Neural cell (in vitro differentiated cells): Measurements from ENCODE around the gene KIAA1191.

Experiments
- EP300 ChIP-seq: fragments of 450-650 bp; conservative IDR thresholded peaks from 2 replicates; pipeline ENCODE4 v1.6.1; 2014; ENCODE audit warnings: antibody characterized with exemption, mild to moderate bottlenecking, moderate library complexity; ENCODE audit not compliant: poor library complexity, severe bottlenecking
- EZH2 ChIP-seq: fragments of 200-600, 300-800 bp; shearing (Covaris generic), sonication (generic); IDR thresholded peaks from 2 replicates; pipeline ENCODE4 v1.6.1; 2014; ENCODE audit warnings: antibody characterized with exemption, low read length, borderline replicate concordance, mild to moderate bottlenecking; ENCODE audit not compliant: insufficient read depth, poor library complexity, severe bottlenecking
- POLR2AphosphoS5 ChIP-seq: IDR thresholded peaks from 2 replicates; pipeline ENCODE4 v1.6.1; 2012
- RAD21 ChIP-seq: fragments of 450-650 bp; conservative IDR thresholded peaks from 2 replicates; pipeline ENCODE4 v1.6.1; 2014; ENCODE audit warnings: antibody characterized with exemption, mild to moderate bottlenecking, moderate library complexity
- SMC3 ChIP-seq: fragments of 450-650 bp; conservative IDR thresholded peaks from 2 replicates; pipeline ENCODE4 v1.6.1; 2014; ENCODE audit warnings: antibody characterized with exemption, mild to moderate bottlenecking, moderate library complexity; ENCODE audit not compliant: poor library complexity
- TAF1 ChIP-seq: IDR thresholded peaks from 2 replicates; pipeline ENCODE4 v1.6.1; 2012; ENCODE audit warnings: low read depth
- TF ChIP-seq, protein P1 (sequence below): fragments of 450-650 bp; IDR thresholded peaks from 2 replicates; pipeline ENCODE4 v1.5.1; 2014; ENCODE audit warnings: antibody characterized with exemption, mild to moderate bottlenecking, moderate library complexity; ENCODE audit not compliant: poor library complexity, severe bottlenecking
- TF ChIP-seq, protein P2 (sequence below): IDR thresholded peaks from 2 replicates; pipeline ENCODE4 v1.6.1; 2012; ENCODE audit warnings: borderline replicate concordance

DNA sequence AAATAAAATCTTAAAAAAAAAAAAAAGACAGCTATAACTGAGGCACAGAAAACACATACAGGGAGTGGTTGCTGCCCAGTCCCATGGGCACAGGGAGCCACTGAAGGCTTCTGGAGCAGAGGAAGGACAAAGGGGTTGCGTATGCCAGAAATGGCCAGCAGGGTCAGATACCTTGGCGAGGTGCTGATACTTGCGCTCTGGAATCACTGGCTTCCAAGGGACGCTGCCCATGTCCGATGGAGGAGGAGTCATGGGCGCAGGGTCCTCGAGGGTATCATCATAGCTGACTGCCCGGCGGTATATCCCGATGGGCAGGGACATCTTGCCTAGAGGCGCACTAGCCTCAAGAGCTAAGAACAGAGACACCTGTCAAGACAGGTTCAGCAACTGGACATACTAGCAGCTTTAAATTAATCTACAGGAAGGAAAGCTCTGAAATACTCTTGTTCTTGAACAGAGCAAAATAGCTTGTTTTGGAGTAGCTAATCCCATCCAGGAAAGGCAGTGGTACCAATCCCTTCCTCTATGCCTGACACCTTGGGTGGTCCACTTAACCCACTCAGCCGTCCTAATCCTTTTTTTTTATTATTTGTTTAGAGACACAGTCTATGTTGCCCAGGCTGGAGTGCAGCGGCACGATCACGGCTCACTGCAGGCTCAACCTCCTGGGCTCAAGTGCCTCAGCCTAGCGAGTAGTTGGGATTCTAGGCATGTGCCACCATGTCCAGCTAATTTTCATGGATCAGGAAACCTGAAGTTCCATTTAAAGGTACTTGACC, 6.0 kb downstream of the KIAA1191 start:
- TF ChIP-seq, protein P1, sequence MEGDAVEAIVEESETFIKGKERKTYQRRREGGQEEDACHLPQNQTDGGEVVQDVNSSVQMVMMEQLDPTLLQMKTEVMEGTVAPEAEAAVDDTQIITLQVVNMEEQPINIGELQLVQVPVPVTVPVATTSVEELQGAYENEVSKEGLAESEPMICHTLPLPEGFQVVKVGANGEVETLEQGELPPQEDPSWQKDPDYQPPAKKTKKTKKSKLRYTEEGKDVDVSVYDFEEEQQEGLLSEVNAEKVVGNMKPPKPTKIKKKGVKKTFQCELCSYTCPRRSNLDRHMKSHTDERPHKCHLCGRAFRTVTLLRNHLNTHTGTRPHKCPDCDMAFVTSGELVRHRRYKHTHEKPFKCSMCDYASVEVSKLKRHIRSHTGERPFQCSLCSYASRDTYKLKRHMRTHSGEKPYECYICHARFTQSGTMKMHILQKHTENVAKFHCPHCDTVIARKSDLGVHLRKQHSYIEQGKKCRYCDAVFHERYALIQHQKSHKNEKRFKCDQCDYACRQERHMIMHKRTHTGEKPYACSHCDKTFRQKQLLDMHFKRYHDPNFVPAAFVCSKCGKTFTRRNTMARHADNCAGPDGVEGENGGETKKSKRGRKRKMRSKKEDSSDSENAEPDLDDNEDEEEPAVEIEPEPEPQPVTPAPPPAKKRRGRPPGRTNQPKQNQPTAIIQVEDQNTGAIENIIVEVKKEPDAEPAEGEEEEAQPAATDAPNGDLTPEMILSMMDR: no peak
- TF ChIP-seq TAF1: no peak
- no peak for TF ChIP-seq POLR2AphosphoS5
- TF ChIP-seq EZH2: no peak
- no peak for TF ChIP-seq EP300
- no peak for TF ChIP-seq SMC3
- TF ChIP-seq, protein P2, sequence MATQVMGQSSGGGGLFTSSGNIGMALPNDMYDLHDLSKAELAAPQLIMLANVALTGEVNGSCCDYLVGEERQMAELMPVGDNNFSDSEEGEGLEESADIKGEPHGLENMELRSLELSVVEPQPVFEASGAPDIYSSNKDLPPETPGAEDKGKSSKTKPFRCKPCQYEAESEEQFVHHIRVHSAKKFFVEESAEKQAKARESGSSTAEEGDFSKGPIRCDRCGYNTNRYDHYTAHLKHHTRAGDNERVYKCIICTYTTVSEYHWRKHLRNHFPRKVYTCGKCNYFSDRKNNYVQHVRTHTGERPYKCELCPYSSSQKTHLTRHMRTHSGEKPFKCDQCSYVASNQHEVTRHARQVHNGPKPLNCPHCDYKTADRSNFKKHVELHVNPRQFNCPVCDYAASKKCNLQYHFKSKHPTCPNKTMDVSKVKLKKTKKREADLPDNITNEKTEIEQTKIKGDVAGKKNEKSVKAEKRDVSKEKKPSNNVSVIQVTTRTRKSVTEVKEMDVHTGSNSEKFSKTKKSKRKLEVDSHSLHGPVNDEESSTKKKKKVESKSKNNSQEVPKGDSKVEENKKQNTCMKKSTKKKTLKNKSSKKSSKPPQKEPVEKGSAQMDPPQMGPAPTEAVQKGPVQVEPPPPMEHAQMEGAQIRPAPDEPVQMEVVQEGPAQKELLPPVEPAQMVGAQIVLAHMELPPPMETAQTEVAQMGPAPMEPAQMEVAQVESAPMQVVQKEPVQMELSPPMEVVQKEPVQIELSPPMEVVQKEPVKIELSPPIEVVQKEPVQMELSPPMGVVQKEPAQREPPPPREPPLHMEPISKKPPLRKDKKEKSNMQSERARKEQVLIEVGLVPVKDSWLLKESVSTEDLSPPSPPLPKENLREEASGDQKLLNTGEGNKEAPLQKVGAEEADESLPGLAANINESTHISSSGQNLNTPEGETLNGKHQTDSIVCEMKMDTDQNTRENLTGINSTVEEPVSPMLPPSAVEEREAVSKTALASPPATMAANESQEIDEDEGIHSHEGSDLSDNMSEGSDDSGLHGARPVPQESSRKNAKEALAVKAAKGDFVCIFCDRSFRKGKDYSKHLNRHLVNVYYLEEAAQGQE: no peak
- TF ChIP-seq RAD21: no peak
